ENCODE measurements around the gene CEP104. TPM values are rescaled to one million over a fixed set of nuclear protein-coding genes. Genes with fewer than 3 reads are reported as not detected.

CEP104 gene
- total and polyA plus RNA-seq, 8 donors: 7.0 to 128 (median 28.7) TPM

DNA sequence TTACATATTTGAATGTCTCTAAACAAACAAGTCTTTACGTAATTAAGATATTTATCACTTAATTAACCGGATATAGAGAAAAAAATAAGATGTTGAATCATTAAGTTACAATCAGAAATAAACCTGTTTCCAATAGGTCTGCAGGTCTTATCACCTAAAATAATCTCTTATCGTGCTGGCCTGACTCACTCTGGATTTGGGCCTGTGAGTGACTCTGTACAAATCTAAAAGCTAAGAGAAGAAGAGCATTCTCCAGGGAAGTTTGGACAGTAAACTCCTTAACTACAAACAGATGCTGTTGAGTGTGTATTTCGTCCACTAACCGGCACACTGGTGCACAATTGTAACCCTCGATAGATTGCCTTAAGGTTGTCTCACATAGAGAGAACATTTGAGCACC is 25.3 kb downstream of the CEP104 start:
- WGBS, 5 donors: 59 to 80% (median 75%) methylated on average over 6 of the region's 6 CpGs
- DNase-seq: no peak
- intact Hi-C loops (cut with DNase I; ENCODE audit: low total_unique reads): no loop called here
- no peaks in the 10 kb centered on the region for H3K4me1 ChIP-seq
- no peak overlapping the region for H3K27ac ChIP-seq
- H3K36me3 ChIP-seq: peaks cover 48 to 99% (median 95%) of the 10 kb centered on the region in 4 donors
- H3K9me3 ChIP-seq: no peaks in the 10 kb centered on the region
- TF ChIP-seq CTCF (IDR thresholded peaks at IDR 0.05) (no peak), EP300 (IDR thresholded peaks at IDR 0.05) (no peak), POLR2A (IDR thresholded peaks at IDR 0.05) (no peak), POLR2AphosphoS5 (IDR thresholded peaks at IDR 0.05) (no peak)
- no peaks in the 10 kb centered on the region for H3K27me3 ChIP-seq
- H3K4me3 ChIP-seq: no peak overlapping the region

GRCh38 chr1:3828391-3828790 is 28.6 kb downstream of the CEP104 start:
- H3K27me3 ChIP-seq: no peaks in the 10 kb centered on the region
- H3K4me3 ChIP-seq: no peak overlapping the region
- TF ChIP-seq CTCF (IDR thresholded peaks at IDR 0.05): no peak
- no peak for TF ChIP-seq EP300 (IDR thresholded peaks at IDR 0.05)
- no peak for TF ChIP-seq POLR2A (IDR thresholded peaks at IDR 0.05)
- no peak for TF ChIP-seq POLR2AphosphoS5 (IDR thresholded peaks at IDR 0.05)
- peaks cover 64 to 100% (median 99%) of the 10 kb centered on the region in 4 donors for H3K36me3 ChIP-seq
- DNase-seq: no peak
- WGBS, 5 donors: 93 to 96% (median 94%) methylated on average over 8 of the region's 8 CpGs
- H3K4me1 ChIP-seq: no peaks in the 10 kb centered on the region
- no peak overlapping the region for H3K27ac ChIP-seq
- intact Hi-C loops (cut with DNase I; ENCODE audit: low total_unique reads): no loop called here
- H3K9me3 ChIP-seq: no peaks in the 10 kb centered on the region

DNA sequence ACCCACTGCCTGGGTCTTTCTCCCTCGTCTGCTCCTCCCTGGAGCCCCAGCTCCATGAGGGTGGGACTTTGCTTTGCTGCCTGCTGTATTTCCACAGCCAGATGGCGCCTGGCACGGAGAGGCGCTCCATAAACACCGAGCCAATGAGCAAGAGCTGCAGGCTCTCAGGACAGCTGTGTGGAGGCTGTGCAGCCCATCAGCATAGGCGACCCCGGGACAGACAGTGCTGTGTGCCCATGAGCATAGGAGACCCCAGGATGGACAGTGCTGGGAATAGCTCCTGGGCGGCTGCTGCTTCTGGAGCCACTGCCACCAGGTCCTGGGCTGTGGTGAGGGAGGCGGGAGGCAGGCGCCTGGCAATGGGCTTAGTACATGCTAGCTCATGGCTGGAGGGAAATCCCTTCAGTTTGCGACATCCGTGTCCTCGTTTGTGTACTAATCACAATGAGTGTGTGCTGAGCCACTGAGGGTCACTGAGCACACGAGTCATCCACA is 29.2 kb downstream of the CEP104 start:
- DNase-seq: no peak
- TF ChIP-seq POLR2AphosphoS5 (IDR thresholded peaks at IDR 0.05): no peak
- no peak for TF ChIP-seq EP300 (IDR thresholded peaks at IDR 0.05)
- TF ChIP-seq POLR2A (IDR thresholded peaks at IDR 0.05): no peak
- no peak for TF ChIP-seq CTCF (IDR thresholded peaks at IDR 0.05)
- Histone ChIP-seq H3K9me3 (no peaks in the 10 kb centered on the region), H3K36me3 (peaks cover 68 to 100% (median 99%) of the 10 kb centered on the region in 4 donors), H3K4me1 (no peaks in the 10 kb centered on the region), H3K27me3 (no peaks in the 10 kb centered on the region), H3K4me3 (no peak overlapping the region), H3K27ac (no peak overlapping the region)
- intact Hi-C loops (cut with DNase I; ENCODE audit: low total_unique reads): no loop called here
- WGBS, 5 donors: 85 to 90% (median 88%) methylated on average over 13 to 14 of the region's 14 CpGs

- no peaks in the 10 kb centered on the region for H3K27me3 ChIP-seq
- peaks cover 73 to 100% (median 100%) of the 10 kb centered on the region in 4 donors for H3K36me3 ChIP-seq
- no peaks in the 10 kb centered on the region for H3K9me3 ChIP-seq
- no peak overlapping the region for H3K4me3 ChIP-seq
- TF ChIP-seq POLR2AphosphoS5 (IDR thresholded peaks at IDR 0.05) (no peak), CTCF (IDR thresholded peaks at IDR 0.05) (no peak), EP300 (IDR thresholded peaks at IDR 0.05) (no peak), POLR2A (IDR thresholded peaks at IDR 0.05) (no peak)
- intact Hi-C loops (cut with DNase I; ENCODE audit: low total_unique reads): no loop called here
- H3K27ac ChIP-seq: no peak overlapping the region
- no peaks in the 10 kb centered on the region for H3K4me1 ChIP-seq
- 84 to 93% (median 85%) methylated on average over 12 to 15 of the region's 15 CpGs for WGBS, 5 donors
- DNase-seq: no peak
Measured at GRCh38 chr1:3825356-3825755, 31.7 kb downstream of the CEP104 start.

Data from stomach (tissue), 9 donors.